ENCODE measurements around the gene EEIG1.

The EEIG1 gene

DNA sequence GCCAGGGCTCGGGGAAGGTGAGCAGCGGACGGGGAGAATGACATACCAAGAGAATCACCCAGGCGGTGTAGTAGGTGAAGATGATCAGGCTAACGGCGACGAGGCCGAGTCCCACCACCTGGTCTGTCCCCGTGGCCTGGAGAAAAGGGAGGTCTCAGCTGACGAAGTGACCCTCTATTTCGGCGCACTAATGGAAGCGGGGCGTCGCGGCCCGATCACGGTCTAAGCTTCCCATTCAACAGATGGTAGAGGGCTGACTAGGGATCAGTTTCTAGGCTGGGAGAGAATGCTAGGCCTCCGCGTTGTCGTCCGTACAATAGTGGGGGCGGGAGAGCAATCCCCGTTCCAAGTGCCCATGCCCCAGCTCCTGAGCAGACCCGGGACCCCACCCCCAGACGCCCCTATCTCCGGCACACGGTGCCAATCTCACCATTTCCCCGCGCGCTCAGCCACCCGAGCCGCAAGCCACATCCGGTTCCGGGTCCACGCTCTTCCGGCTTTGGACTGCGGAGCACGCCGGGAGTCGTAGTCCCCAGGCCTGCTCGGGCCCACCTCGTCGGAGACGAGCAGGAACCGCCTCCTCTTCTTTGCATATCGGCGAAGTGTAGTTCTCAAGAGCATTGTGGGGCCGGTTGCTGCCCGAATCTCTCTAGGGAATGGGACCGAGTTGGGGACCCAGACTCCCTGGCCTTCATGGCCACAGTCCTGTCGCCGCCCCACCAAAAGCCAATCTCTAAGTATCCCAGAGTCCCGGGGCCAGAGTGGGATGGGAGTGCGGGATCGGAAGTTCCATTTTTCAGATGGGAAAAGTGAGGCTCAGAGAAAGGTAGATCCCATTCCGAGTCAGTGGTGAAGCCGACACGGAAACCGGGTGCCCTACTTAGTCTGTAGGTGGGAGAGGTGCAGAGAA, 43.1 kb downstream of the EEIG1 start, which contains the start of gene DPM2:
Gene DPM2, minus strand, starts transcription at position 467 of the 910 bp plus-strand sequence. Its CDS starts 34 bp downstream, at position 433.
- DNase-seq = peak; percentile 97

DNA sequence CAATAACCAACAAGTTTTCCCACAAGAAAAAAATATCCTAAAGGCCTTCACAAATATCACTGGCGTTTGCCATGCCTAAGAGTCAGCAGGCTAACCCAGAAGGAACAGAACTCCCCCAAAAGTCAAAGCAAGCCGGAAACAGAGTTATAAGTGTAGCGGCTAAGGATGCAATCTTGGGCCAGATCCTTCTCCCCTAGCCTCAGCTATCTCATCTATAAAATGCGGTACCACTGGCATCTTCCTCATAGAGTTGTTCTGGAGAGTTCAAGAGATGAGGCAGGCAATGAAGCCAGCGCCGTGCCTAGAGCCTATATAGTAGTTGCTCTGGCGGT, 43.8 kb downstream of the EEIG1 start:
- DNase-seq = peak; percentile 59

DNA sequence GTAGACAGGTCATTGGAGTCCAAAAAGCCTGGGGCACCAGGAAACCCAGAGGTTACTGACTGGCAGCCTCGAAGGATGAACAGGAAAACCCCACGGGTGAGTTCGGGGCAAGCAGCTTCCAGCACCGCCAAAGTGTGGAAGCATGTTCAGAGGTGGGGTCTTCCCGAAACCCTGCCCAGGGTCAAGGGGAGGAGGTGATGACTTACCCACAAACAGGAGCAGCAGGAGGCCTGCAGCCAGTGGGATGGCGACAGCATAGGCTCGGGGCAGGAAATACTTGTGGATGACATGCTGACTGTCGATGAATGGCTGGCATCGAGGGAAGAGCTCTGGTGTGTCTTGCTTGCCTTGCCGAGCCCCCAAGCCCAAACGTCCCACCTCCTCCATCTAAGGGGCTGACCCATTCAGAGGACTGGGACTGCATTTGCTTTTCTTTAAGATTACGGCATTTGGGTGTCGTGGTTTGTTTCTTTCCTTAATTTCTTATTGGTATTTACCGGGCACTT, 44.4 kb downstream of the EEIG1 start:
- no peak for DNase-seq

DNA sequence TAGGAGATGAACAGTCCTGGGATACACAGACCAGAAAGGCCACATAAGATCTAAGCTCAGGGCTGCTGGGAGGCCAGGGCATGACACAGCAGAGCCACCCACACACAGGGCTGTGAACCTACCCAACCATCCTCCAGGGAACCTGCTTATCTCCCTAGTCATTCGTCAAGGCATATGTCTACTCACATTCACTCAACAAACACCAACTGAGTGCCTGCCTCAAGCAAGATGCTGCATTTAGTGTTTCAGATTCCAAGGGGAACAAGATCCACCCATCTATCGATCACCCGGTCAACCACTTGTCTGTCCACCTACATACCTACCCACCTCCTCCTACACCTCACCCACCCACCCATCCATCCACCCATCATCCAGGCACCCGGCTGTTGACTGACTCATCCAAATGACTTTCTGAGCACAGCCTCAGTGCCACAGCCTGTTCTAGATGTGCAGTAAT, 45.0 kb downstream of the EEIG1 start:
- DNase-seq = peak; percentile 82

DNA sequence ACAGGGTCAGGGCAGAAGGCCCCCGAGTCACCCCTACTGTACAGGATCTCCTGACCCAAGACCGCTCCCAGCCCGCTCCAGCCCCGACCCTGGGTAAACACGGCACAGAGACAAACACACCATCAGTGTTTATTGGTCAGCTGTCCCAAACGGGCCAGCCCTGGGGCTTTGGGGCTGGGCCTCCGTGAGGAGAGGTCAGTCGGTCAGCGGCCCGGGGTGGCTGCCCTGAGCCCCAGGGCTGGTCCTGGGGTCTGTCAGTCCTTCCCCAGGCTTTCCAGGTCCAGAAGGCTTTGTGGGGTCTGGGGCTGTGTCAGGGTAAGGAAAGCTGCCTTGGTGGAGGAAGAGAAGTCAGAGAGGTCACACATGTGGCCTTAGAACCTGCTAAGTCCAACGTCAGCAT, 45.8 kb downstream of the EEIG1 start:
- DNase-seq = no peak

DNA sequence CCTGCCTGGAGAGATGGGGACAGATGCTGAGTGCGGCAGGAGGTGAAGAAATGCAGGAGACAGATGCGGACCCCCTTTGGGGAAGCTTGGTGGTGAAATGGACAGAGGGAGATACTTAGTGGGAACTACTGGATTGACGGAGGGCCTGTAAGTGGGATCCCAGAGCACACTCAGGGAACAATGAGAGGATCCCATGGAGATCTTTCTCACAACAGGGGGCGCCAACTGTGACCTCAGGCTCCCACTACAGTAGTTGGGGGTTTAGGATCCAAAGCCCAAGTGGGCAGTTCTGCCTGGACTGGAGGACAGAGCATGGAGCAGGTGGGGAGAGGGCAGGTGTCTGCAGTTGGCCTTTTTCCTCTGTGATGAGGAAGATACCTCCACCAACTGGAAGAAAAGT, 46.5 kb downstream of the EEIG1 start:
- no peak for DNase-seq

DNA sequence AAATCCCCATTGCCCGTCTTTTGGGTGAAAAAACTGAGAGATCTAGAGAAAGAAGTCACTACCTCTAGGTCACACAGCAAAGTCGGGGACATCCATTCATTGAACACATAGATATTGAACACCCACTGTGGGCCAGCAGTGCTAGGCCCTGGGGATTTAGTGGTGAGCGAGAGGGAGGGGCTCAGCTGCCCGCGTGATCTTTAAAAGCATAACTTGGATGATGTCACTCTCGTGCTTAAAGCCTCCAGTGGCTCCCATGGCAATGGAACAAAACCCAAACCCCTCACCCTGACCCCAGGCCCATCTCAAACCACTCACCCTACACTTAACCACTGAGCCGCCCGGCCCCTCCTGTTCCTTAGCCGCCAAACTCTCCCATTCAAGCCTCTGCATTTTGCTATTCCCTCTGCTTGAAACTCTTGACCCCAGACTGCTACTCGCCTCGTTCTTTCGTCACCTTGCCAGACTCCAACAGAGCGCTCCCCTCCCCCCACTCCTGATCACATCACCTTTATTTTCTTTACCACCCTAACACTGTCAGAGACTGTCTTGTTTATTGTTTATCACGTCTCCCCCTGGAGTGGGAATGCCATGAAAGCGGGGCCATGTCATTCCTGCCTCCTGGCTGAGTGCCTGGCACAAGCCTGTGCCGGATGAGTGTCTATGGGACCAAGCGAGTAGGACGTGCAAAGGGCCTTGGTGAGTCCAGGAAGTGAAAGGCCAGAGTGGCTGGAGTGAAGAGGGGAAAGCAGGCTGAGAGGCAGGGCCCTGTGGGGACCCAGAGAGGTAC, 49.5 kb downstream of the EEIG1 start:
- peak; percentile 53 for DNase-seq
